ENCODE measurements around the gene AMBRA1.

- TF ChIP-seq CTCF (conservative IDR thresholded peaks at IDR 0.05; ENCODE audit: low read length) (no peak), EZH2phosphoT487 (IDR thresholded peaks at IDR 0.05; ENCODE audit: borderline replicate concordance, low read depth, low read length) (no peak)
Measured at GRCh38 chr11:46630237-46630636, 36.4 kb upstream of the AMBRA1 start.
